B cell (primary cell): ENCODE measurements around the gene DNM1L.

Experiments used
- EZH2 ChIP-seq: IDR thresholded peaks from 2 replicates; pipeline ENCODE4 v1.6.1; 2012; ENCODE audit warnings: borderline replicate concordance, low read depth, mild to moderate bottlenecking, moderate library complexity, low read length; ENCODE audit not compliant: insufficient read depth, poor library complexity, severe bottlenecking
- TF ChIP-seq, protein P1 (sequence below): fragments of 200-600 bp; IDR thresholded peaks from one replicate; pipeline ENCODE4 v1.8.0; 2022; ENCODE audit warnings: antibody characterized with exemption, mild to moderate bottlenecking

DNA sequence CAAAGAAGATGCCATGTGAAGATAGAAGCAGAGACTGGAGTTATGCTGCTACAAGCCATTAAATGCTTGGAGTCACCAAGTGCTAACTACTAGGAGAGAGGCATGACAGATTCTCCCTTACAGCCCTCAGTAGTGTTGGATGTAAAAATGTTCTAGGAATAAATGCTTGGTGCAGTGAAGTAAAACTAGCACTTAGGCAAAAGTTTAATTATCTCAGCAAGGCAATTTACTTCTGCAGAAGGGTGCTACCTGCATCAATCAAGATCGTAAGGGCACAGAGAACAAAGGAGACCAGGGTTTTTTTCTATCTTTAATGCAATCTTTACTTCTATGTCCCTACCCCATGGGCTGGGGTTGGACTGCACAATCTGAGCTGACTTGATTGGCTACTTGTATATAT, 9.5 kb upstream of the DNM1L start:
- TF ChIP-seq, protein P1, sequence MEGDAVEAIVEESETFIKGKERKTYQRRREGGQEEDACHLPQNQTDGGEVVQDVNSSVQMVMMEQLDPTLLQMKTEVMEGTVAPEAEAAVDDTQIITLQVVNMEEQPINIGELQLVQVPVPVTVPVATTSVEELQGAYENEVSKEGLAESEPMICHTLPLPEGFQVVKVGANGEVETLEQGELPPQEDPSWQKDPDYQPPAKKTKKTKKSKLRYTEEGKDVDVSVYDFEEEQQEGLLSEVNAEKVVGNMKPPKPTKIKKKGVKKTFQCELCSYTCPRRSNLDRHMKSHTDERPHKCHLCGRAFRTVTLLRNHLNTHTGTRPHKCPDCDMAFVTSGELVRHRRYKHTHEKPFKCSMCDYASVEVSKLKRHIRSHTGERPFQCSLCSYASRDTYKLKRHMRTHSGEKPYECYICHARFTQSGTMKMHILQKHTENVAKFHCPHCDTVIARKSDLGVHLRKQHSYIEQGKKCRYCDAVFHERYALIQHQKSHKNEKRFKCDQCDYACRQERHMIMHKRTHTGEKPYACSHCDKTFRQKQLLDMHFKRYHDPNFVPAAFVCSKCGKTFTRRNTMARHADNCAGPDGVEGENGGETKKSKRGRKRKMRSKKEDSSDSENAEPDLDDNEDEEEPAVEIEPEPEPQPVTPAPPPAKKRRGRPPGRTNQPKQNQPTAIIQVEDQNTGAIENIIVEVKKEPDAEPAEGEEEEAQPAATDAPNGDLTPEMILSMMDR, result no peak
- TF ChIP-seq EZH2, result no peak
